Neural cell (in vitro differentiated cells): ENCODE results near the gene LEMD2. TPM values are rescaled to one million over a fixed set of nuclear protein-coding genes. Genes with fewer than 3 reads are reported as not detected.

Source experiments
- H2AFZ ChIP-seq: fragments of 200-600, 300-800 bp; sonication (generic), shearing (Covaris generic); 2 replicates; pipeline ENCODE4 v1.6.0; 2014; ENCODE audit warnings: low read depth, mild to moderate bottlenecking, antibody characterized with exemption, low read length, moderate library complexity
- H3F3A ChIP-seq: fragments of 200-600 bp; shearing (Covaris generic); 2 replicates; pipeline ENCODE4 v1.6.1; 2016; ENCODE audit warnings: mild to moderate bottlenecking, moderate library complexity, mixed read lengths, antibody characterized with exemption, low read length; ENCODE audit not compliant: insufficient read depth, poor library complexity, severe bottlenecking
- H3K27ac ChIP-seq: fragments of 200-600, 300-800 bp; sonication (generic), shearing (Covaris generic); 2 replicates; pipeline ENCODE4 v1.5.1; 2014; ENCODE audit warnings: mild to moderate bottlenecking, low read length, moderate library complexity
- H3K27me3 ChIP-seq: fragments of 300-800, 200-600 bp; sonication (generic), shearing (Covaris generic); 2 replicates; pipeline ENCODE4 v1.6.0; 2014; ENCODE audit warnings: mild to moderate bottlenecking, low read depth, low read length, moderate library complexity; ENCODE audit not compliant: insufficient read depth
- H3K36me3 ChIP-seq: fragments of 300-800, 200-600 bp; sonication (generic), shearing (Covaris generic); 2 replicates; pipeline ENCODE4 v1.5.1; 2014; ENCODE audit warnings: mild to moderate bottlenecking, antibody characterized with exemption, low read length, moderate library complexity; ENCODE audit not compliant: insufficient read depth
- H3K4me2 ChIP-seq: fragments of 300-800, 200-600 bp; sonication (generic), shearing (Covaris generic); 2 replicates; pipeline ENCODE4 v1.6.0; 2014; ENCODE audit warnings: mild to moderate bottlenecking, low read length
- H3K4me3 ChIP-seq: fragments of 300-800, 200-600 bp; sonication (generic), shearing (Covaris generic); 2 replicates; pipeline ENCODE4 v1.5.1; 2014; ENCODE audit warnings: mild to moderate bottlenecking, low read length, moderate library complexity
- H3K79me2 ChIP-seq: fragments of 200-600 bp; shearing (Covaris generic); replicated peaks from 2 replicates; pipeline ENCODE4 v1.6.0; 2014; ENCODE audit warnings: mild to moderate bottlenecking, low read length, moderate library complexity; ENCODE audit not compliant: insufficient read depth
- H3K9ac ChIP-seq: fragments of 300-800, 200-600 bp; sonication (generic), shearing (Covaris generic); 2 replicates; pipeline ENCODE4 v1.6.1; 2016; ENCODE audit warnings: mild to moderate bottlenecking, low read length, mixed read lengths
- H3K9me2 ChIP-seq: fragments of 200-600 bp; shearing (Covaris generic); 2 replicates; pipeline ENCODE4 v1.6.1; 2016; ENCODE audit warnings: mild to moderate bottlenecking, low read length, mixed read lengths; ENCODE audit not compliant: insufficient read depth
- H3K9me3 ChIP-seq: fragments of 200-600, 300-800 bp; sonication (generic), shearing (Covaris generic); 2 replicates; pipeline ENCODE4 v1.6.1; 2016; ENCODE audit warnings: mild to moderate bottlenecking, mixed run types, low read length, moderate library complexity, mixed read lengths
- H4K20me1 ChIP-seq: fragments of 200-600 bp; shearing (Covaris generic); 2 replicates; pipeline ENCODE4 v1.6.1; 2016; ENCODE audit warnings: mild to moderate bottlenecking, mixed run types; ENCODE audit not compliant: insufficient read depth
- EP300 ChIP-seq: fragments of 450-650 bp; conservative IDR thresholded peaks from 2 replicates; pipeline ENCODE4 v1.6.1; 2014; ENCODE audit warnings: antibody characterized with exemption, mild to moderate bottlenecking, moderate library complexity; ENCODE audit not compliant: poor library complexity, severe bottlenecking
- EZH2 ChIP-seq: fragments of 200-600, 300-800 bp; shearing (Covaris generic), sonication (generic); IDR thresholded peaks from 2 replicates; pipeline ENCODE4 v1.6.1; 2014; ENCODE audit warnings: antibody characterized with exemption, low read length, borderline replicate concordance, mild to moderate bottlenecking; ENCODE audit not compliant: insufficient read depth, poor library complexity, severe bottlenecking
- MXI1 ChIP-seq: fragments of 450-650 bp; conservative IDR thresholded peaks from 2 replicates; pipeline ENCODE4 v1.6.1; 2014; ENCODE audit warnings: antibody characterized with exemption, mild to moderate bottlenecking; ENCODE audit not compliant: poor library complexity, severe bottlenecking
- POLR2AphosphoS5 ChIP-seq: IDR thresholded peaks from 2 replicates; pipeline ENCODE4 v1.6.1; 2012
- RAD21 ChIP-seq: fragments of 450-650 bp; conservative IDR thresholded peaks from 2 replicates; pipeline ENCODE4 v1.6.1; 2014; ENCODE audit warnings: antibody characterized with exemption, mild to moderate bottlenecking, moderate library complexity
- SMC3 ChIP-seq: fragments of 450-650 bp; conservative IDR thresholded peaks from 2 replicates; pipeline ENCODE4 v1.6.1; 2014; ENCODE audit warnings: antibody characterized with exemption, mild to moderate bottlenecking, moderate library complexity; ENCODE audit not compliant: poor library complexity
- TAF1 ChIP-seq: IDR thresholded peaks from 2 replicates; pipeline ENCODE4 v1.6.1; 2012; ENCODE audit warnings: low read depth
- polyA plus RNA-seq: library from polyadenylated mRNA; depleted of rRNA; stranded (reverse); fragments of >200 nt; gene quantifications from 2 replicates; pipeline ENCODE4 v1.2.3, GENCODE V29; 2014
- TF ChIP-seq, protein P1 (sequence below): IDR thresholded peaks from 2 replicates; pipeline ENCODE4 v1.6.1; 2012; ENCODE audit warnings: borderline replicate concordance
- TF ChIP-seq, protein P2 (sequence below): fragments of 450-650 bp; IDR thresholded peaks from 2 replicates; pipeline ENCODE4 v1.5.1; 2014; ENCODE audit warnings: antibody characterized with exemption, mild to moderate bottlenecking, moderate library complexity; ENCODE audit not compliant: poor library complexity, severe bottlenecking

LEMD2 gene
- polyA plus RNA-seq, 1 donor from 2014 or later = 84.6 TPM

DNA sequence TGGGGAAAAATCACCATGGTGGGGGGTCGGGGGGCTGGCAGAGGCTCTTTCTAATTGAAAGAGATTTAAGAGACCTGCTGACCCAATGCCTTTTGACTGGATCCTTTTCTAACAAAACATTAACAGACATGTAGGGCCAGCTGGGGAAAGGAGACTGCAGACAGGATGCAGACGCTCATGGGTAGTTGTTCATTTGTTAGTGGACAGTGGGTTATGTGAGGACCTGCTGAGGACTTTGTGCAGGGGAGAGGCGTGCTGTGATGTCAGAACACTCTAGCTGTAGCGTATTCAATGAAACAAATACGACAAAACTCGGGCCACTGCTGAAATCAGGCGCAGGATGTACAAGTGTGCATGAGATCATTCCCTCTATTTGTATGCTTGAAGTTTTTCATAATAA is 43.4 kb downstream of the LEMD2 start:
- Histone ChIP-seq H3K4me3 (no peak overlapping the region), H4K20me1 (no peaks in the 10 kb centered on the region), H3F3A (no peaks in the 10 kb centered on the region), H3K9me2 (no peaks in the 10 kb centered on the region), H3K36me3 (no peaks in the 10 kb centered on the region), H3K79me2 (no peaks in the 10 kb centered on the region), H3K9me3 (no peaks in the 10 kb centered on the region), H2AFZ (no peak overlapping the region), H3K27me3 (no peaks in the 10 kb centered on the region), H3K4me2 (no peak overlapping the region), H3K27ac (no peak overlapping the region), H3K9ac (no peak overlapping the region)
- TF ChIP-seq, protein P1, sequence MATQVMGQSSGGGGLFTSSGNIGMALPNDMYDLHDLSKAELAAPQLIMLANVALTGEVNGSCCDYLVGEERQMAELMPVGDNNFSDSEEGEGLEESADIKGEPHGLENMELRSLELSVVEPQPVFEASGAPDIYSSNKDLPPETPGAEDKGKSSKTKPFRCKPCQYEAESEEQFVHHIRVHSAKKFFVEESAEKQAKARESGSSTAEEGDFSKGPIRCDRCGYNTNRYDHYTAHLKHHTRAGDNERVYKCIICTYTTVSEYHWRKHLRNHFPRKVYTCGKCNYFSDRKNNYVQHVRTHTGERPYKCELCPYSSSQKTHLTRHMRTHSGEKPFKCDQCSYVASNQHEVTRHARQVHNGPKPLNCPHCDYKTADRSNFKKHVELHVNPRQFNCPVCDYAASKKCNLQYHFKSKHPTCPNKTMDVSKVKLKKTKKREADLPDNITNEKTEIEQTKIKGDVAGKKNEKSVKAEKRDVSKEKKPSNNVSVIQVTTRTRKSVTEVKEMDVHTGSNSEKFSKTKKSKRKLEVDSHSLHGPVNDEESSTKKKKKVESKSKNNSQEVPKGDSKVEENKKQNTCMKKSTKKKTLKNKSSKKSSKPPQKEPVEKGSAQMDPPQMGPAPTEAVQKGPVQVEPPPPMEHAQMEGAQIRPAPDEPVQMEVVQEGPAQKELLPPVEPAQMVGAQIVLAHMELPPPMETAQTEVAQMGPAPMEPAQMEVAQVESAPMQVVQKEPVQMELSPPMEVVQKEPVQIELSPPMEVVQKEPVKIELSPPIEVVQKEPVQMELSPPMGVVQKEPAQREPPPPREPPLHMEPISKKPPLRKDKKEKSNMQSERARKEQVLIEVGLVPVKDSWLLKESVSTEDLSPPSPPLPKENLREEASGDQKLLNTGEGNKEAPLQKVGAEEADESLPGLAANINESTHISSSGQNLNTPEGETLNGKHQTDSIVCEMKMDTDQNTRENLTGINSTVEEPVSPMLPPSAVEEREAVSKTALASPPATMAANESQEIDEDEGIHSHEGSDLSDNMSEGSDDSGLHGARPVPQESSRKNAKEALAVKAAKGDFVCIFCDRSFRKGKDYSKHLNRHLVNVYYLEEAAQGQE = no peak
- TF ChIP-seq POLR2AphosphoS5 (no peak), MXI1 (no peak), RAD21 (no peak), EP300 (no peak), SMC3 (no peak), TAF1 (no peak), EZH2 (no peak)
- TF ChIP-seq, protein P2, sequence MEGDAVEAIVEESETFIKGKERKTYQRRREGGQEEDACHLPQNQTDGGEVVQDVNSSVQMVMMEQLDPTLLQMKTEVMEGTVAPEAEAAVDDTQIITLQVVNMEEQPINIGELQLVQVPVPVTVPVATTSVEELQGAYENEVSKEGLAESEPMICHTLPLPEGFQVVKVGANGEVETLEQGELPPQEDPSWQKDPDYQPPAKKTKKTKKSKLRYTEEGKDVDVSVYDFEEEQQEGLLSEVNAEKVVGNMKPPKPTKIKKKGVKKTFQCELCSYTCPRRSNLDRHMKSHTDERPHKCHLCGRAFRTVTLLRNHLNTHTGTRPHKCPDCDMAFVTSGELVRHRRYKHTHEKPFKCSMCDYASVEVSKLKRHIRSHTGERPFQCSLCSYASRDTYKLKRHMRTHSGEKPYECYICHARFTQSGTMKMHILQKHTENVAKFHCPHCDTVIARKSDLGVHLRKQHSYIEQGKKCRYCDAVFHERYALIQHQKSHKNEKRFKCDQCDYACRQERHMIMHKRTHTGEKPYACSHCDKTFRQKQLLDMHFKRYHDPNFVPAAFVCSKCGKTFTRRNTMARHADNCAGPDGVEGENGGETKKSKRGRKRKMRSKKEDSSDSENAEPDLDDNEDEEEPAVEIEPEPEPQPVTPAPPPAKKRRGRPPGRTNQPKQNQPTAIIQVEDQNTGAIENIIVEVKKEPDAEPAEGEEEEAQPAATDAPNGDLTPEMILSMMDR = no peak

DNA sequence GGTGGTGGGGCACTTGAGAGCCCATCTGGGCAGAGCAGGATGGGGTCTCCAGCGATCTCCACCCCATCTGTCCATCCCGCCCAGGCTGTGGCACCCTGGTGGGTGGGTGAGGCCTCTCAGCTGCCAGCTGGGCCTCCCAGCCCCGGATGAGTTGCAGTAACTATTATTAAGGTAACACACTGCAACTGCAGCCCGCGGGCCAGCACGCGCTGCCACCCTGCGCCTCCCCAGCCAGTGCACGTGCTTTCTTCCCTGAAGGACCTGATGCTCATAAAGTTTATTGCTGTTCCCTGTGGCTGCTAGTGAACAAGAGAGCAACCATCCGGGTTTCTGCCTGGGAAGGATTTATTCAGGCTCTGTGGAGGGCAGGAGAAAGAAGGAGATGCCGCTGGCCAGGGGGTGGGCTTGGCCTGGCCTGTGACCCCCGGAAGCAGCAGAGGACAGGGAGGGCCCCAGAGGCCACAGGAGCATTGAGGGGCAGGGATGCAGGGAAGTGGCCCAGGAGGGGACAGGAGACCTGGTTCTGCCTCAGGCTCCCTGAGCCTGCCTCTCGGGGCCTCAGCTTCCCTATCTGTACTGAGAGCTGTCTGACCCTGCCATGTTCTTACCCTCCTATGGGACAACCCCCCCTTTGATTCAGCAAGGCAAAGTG is 43.9 kb downstream of the LEMD2 start:
- no peak overlapping the region for H3K4me2 ChIP-seq
- H3F3A ChIP-seq = no peaks in the 10 kb centered on the region
- TF ChIP-seq SMC3 = no peak
- H3K9me3 ChIP-seq = no peaks in the 10 kb centered on the region
- H3K27ac ChIP-seq = no peak overlapping the region
- H2AFZ ChIP-seq = no peak overlapping the region
- H3K4me3 ChIP-seq = no peak overlapping the region
- H3K36me3 ChIP-seq = no peaks in the 10 kb centered on the region
- no peaks in the 10 kb centered on the region for H3K27me3 ChIP-seq
- H3K9me2 ChIP-seq = no peaks in the 10 kb centered on the region
- no peaks in the 10 kb centered on the region for H3K79me2 ChIP-seq
- no peaks in the 10 kb centered on the region for H4K20me1 ChIP-seq
- no peak overlapping the region for H3K9ac ChIP-seq
